Activated T-cell treated with anti-CD3 and anti-CD28 coated beads, Interleukin-2, amount 50 U/mL, for 1 hour (primary cell): Measurements from ENCODE around the gene RPS6KA5.

Experiments used
- DNase-seq: peaks from one replicate; pipeline ENCODE4 v3.0.0-alpha.2; 2020

RPS6KA5 gene

GRCh38 chr14:91021991-91022621, 38.3 kb downstream of the RPS6KA5 start:
- no peak for DNase-seq

- no peak for DNase-seq
These were observed 39.3 kb downstream of the RPS6KA5 start for GRCh38 chr14:91021115-91021514.

- no peak for DNase-seq
These were observed 40.8 kb downstream of the RPS6KA5 start for GRCh38 chr14:91019673-91020072.

- no peak for DNase-seq
These were observed 42.0 kb downstream of the RPS6KA5 start for GRCh38 chr14:91018481-91018880.

GRCh38 chr14:91016800-91017410, 43.5 kb downstream of the RPS6KA5 start:
- DNase-seq = no peak

GRCh38 chr14:91015435-91015834, 45.0 kb downstream of the RPS6KA5 start:
- DNase-seq = no peak

- no peak for DNase-seq
These were observed 48.4 kb downstream of the RPS6KA5 start for GRCh38 chr14:91012045-91012444.

- no peak for DNase-seq
These were observed 50.3 kb downstream of the RPS6KA5 start for GRCh38 chr14:91010153-91010533.

GRCh38 chr14:91009501-91010152, 50.8 kb downstream of the RPS6KA5 start:
- no peak for DNase-seq

- DNase-seq = no peak
These were observed 51.6 kb downstream of the RPS6KA5 start for GRCh38 chr14:91008759-91009409.

GRCh38 chr14:91005716-91006115, 54.7 kb downstream of the RPS6KA5 start:
- DNase-seq = no peak

- DNase-seq = no peak
These were observed 55.5 kb downstream of the RPS6KA5 start for GRCh38 chr14:91004987-91005386.

- DNase-seq = no peak
These were observed 61.1 kb downstream of the RPS6KA5 start for GRCh38 chr14:90999299-90999698.

- DNase-seq = no peak
These were observed 63.5 kb downstream of the RPS6KA5 start for GRCh38 chr14:90996967-90997366.

- no peak for DNase-seq
These were observed 64.7 kb downstream of the RPS6KA5 start for GRCh38 chr14:90995785-90996184.

GRCh38 chr14:90993792-90994191, 66.6 kb downstream of the RPS6KA5 start:
- no peak for DNase-seq

GRCh38 chr14:90991690-90992443, 68.6 kb downstream of the RPS6KA5 start:
- DNase-seq = no peak

- DNase-seq = no peak
These were observed 70.3 kb downstream of the RPS6KA5 start for GRCh38 chr14:90990141-90990540.

GRCh38 chr14:90987140-90987539, 73.3 kb downstream of the RPS6KA5 start:
- DNase-seq = no peak

- no peak for DNase-seq
These were observed 73.9 kb downstream of the RPS6KA5 start for GRCh38 chr14:90986510-90986909.

- no peak for DNase-seq
These were observed 74.7 kb downstream of the RPS6KA5 start for GRCh38 chr14:90985601-90986242.

- DNase-seq = no peak
These were observed 76.9 kb downstream of the RPS6KA5 start for GRCh38 chr14:90983560-90983959.

GRCh38 chr14:90981636-90982035, 78.8 kb downstream of the RPS6KA5 start:
- no peak for DNase-seq
